Measurements from ENCODE around the gene PRSS36.

DNA sequence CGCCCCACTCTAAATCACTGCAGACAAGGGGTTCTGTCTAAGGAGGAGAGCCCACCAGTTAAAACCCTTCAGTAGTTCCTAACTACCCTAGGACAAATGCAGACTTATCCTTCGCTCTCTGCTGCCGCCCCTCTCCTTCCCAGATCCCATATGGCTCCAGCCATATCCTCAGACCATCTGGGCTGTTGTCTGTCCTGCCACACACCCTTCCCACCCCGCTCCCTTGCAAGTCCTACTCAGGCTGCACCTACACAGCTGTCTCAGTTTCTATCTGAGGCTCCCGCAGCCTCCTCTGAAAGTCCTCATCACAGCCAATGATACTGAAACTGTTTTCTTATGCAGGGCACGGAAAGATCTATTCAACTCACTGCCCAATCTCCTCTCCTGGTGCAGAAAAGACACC, 42.4 kb downstream of the PRSS36 start:
- TF ChIP-seq, protein P1, sequence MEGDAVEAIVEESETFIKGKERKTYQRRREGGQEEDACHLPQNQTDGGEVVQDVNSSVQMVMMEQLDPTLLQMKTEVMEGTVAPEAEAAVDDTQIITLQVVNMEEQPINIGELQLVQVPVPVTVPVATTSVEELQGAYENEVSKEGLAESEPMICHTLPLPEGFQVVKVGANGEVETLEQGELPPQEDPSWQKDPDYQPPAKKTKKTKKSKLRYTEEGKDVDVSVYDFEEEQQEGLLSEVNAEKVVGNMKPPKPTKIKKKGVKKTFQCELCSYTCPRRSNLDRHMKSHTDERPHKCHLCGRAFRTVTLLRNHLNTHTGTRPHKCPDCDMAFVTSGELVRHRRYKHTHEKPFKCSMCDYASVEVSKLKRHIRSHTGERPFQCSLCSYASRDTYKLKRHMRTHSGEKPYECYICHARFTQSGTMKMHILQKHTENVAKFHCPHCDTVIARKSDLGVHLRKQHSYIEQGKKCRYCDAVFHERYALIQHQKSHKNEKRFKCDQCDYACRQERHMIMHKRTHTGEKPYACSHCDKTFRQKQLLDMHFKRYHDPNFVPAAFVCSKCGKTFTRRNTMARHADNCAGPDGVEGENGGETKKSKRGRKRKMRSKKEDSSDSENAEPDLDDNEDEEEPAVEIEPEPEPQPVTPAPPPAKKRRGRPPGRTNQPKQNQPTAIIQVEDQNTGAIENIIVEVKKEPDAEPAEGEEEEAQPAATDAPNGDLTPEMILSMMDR (IDR thresholded peaks at IDR 0.05), result no peak
- no peak for TF ChIP-seq POLR2A (IDR thresholded peaks at IDR 0.05)

All from testis (tissue), 2 donors.